Loucy (cell line): ENCODE measurements around the gene IL22RA2.

Experiments
- CTCF ChIP-seq: fragments of 200-600 bp; sonication (generic); conservative IDR thresholded peaks from 2 replicates; pipeline ENCODE4 v1.5.1; 2014; ENCODE audit warnings: mild to moderate bottlenecking, antibody characterized with exemption, low read length
- EZH2phosphoT487 ChIP-seq: fragments of 200-600 bp; IDR thresholded peaks from 2 replicates; pipeline ENCODE4 v1.6.1; 2018; ENCODE audit warnings: antibody characterized with exemption, mild to moderate bottlenecking, moderate library complexity, borderline replicate concordance

DNA sequence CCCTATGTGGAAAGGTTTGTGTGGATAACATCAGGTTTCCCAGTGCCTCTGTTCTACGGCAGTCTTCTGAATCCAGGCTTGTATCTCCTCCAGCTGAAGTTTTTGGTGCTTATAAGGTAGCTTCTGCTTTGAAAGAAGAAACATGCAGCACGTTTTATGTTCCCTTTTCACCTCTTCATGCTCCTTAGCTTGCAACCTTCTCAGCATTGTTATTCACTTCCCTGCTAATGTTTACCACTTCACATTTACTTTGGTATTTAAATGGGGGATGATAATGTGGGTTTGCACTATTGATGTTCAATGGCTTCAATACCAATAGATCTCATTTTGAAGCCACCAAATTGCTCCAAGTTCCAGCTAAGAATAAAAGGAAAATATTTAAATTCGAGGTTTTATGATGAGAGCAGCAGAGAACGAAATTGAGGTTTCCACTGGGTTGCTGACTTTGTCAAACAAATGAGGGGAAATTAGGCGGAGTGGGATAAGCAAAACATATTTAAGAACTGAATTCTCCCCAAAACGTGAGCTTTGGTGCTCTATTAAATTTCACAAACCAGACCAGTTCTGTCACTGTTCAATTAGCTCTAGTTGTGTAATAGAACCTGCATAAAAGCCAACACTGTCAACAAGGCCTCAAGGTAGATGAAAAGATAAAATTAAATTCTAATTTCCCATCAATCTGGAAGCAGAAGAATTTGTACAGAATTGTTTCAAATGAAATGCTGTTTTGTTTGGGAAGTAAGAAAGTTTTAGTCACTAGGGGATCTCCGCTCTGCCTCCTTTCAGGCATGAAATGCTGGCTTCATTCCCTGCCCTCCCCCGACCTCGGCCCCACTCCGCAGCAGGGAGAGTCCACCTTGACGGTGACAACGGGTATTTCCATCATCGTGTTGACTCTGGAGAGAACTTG lies 1.4 kb downstream of the IL22RA2 start:
- TF ChIP-seq CTCF (no peak), EZH2phosphoT487 (no peak)
